ENCODE measurements around the gene PDP2. TPM values are rescaled to one million over a fixed set of nuclear protein-coding genes. Genes with fewer than 3 reads are reported as not detected.
"Not testable (repeated sequence)": the region's sequence is repeated elsewhere in the genome, so short reads cannot be mapped to it uniquely, and the experiment has no call there.

PDP2 gene
- polyA plus RNA-seq, 1 donor: 15.0 TPM

DNA sequence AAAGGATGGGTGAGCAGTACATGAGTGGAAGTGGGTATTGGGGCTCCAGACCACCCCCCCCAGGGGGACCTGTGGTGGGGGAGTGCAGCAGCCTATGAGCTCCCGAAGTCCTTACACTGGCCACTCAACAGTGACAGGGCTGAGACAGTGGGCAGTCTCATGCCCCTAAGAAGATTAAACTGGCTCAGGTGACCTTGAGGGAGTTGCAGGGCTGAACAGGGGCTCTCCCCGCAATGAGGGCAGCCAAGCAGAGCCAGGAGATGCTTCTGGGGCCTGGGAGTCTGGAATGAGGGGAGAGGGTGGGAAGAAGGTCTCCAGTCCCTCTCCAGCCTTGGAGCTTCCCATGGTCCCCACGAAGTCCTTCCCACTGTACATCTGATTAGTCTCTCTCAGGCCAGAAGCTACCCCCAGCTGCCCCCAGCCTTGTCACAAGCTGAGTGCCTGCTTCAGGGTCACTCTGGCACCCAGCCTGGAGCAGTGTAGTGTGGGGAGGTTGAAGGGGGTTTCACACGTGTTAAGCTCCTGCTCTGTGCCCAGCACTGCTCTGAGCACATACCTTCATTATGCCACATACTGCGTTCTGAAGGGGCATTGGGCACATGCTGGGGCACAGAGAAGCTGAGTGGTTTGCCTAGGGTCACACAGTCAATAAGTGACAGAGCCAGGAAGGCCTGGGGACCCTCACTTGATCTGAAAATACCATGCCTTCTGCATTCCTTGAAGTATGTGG, 39.4 kb downstream of the PDP2 start:
- no peak for DNase-seq

DNA sequence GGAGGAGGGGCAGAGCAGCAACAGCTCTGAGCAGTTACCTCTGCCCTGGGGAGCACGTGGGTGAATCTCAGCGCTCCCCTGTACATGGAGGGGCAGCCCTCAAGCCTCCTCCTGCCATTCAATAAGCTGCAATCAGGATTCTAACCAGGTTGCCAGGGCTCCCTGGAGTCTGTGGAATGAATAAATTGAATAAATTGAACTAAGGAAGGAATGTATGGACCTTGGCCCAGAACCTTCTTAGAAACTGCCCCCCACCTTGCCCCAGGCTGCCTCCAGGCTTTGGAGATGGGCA, 39.9 kb downstream of the PDP2 start:
- no peak for DNase-seq

DNA sequence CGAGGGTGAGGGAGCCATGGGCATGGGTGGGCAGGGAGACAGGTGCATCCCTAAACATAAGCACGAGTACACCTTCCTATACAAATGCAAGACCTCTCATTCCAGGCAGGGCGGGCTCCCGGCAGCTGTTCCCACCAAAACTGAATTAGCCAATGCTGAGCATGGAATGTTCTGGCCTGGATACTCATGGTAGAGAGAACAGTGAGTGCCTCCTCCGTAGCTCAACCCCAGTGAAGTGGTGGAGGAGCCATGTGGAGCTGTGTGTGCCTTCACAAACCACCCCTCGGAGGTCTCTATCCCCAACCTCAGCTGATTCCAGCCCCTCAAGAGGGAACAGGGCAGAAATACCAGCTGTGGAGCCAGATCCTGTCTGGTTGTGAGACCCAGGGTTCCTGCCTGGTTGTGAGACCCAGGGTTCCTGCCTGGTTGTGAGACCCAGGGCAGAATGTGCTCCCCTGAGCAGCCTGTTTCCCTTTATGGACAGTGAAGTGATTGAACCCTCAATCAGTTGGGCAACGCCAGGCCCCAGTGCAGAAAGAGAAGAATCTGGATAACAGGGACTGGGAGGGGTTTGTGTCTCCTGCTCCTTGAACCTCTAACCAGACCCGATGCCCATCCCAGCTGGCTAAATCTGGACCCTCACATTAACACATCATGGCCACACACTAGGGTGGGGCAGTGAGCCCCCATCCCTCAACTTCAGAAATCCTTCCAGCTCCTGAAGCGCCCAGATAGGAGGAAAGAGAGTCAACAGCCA, 40.8 kb downstream of the PDP2 start:
- no peak for DNase-seq

- DNase-seq: no peak
These were observed 41.6 kb downstream of the PDP2 start for GRCh38 chr16:66921729-66922450.

DNA sequence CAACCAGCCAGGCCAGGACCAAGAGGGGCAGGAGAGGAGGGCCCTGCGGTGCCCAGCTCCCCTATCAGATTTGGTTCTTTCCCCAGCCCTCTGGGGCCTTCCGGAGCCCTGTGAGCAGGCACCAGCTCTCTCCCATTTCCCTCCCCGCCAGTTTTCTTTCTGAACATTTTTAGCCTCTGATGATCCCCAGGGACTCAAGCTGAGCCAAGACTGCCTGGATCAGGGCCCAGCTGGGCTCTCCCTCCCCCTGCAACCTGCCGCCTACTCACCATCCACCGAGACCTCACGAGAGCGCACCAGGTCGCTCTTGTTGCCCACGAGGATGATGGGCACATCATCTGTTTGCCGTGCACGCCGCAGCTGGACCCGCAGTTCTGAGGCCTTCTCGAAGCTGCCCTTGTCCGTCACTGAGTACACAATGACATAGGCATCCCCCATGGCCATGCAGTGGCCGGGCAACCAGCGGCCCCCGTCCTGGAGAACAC, 43.0 kb downstream of the PDP2 start:
- no peak for DNase-seq

DNA sequence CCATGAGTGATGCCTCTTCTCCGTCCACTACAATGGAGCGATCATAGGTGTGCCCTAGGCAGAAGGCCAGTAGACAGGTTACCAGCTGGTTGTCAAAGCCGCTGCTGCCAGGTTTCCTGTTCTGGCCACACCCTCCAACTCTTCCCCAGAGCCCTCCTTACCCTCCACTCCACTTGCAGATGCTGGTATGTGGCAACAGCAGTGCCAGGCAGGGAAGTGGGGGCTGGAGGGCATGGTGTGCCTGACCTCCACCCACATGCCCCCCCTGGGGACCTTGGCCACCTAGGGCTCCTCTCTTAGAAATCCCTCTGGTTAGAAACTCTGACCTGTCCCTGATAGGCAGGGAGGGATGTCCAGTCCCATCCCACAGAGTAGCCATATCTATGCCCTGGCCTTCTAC, 43.6 kb downstream of the PDP2 start:
- DNase-seq: no peak

DNA sequence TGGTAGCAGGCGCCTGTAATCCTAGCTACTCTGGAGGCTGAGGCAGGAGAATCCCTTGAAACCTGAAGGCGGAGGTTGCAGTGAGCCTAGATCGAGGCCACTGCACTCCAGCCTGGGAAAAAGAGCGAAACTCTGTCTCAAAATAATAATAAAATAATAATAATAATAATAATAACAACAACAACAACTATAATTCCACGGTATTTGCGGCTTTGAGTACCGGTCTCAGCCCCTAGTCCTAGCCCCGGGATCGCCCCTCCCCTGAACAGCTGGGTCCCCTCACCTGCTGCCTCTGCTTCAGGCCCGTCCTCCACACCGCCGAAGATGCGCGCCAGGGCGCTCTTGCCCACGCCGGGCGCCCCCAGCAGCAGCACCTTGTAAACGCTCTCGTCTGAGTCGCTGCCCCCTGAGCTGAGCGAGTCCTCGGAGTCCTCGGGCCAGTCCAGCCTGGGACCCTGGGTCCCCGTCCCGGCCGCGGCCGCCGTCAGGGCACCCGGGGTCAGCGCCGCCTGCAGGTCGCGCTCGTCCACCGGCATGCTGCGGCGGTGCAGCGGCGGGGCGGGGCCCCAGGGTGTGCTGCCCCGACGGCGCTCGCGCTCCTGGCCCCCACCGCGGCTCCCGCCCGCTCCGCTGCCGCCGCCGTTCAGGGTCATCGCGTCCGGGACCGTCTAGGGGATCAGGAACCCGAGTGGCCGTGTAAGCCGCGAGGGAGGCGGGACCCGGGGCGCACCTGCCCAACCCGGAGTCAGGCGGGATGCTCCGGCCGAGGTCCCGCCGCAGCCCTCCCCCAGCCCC, 44.4 kb downstream of the PDP2 start:
- DNase-seq: no peak

DNA sequence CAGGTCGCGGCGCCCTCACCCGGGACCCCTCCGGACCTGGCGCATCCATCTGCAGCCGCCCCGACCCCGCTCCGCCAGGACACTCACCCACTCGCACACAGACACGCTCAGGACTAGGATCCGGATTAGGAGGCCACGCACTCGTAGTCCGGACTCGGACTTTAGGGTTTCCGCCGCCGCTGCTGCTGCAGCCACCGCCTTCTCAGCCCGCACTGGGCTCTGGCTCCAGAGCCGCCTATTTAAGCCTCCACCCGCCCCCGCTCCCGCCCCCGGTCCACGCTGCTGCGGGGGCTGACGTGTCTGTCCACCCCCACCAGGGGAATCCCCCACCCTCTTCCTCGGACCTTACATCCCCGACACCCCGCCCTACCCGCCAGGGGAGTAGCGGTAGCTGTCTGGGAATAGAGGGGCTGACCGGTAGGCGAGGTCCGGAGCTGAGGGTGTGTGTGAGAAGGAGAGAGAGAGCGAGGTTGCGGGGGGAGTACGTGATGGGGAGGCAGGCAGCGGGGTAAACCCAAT, 45.1 kb downstream of the PDP2 start, which contains the start of gene RRAD:
RRAD (minus strand) TSS at position 214 of the 519 bp plus-strand sequence. CDS start 356 bp downstream, outside the sequence.
- DNase-seq: no peak

DNA sequence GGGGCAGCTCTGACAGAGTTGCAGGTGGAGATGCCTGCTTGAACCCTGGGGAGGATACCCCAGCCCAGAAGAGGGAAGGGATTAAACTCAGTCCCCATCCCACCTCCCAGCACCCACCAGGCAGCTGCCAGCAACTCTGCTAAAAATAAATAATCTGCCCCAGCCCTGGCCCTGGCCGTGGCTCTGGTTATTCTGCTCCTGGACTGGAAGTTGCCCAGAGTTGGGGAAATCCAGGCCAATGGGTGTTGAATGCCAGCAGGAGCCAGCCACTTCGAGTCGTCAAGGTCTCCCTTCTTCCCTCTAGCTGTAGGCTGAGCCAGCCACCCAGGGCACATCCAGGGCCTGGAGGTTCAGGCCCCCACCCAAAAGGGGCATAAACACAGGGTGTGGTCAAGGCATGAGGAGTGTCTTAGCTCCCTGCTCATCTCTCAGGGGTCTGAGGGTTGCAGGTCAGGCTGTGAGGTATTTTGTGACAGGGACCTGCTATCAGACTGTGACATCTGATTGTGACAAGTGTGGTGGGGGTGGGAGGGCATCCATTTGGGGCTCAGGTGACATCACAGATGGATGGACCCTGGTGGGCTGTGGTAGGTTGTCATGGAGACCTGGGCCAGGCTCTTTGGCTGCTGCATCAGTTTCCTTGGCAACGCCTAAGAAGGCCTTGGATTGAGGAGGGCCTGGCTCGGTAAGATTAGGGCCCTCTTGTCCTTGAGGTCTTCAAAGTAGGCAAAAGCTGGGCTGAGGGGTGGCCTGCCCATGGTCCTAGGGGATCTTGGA, 46.0 kb downstream of the PDP2 start:
- no peak for DNase-seq

DNA sequence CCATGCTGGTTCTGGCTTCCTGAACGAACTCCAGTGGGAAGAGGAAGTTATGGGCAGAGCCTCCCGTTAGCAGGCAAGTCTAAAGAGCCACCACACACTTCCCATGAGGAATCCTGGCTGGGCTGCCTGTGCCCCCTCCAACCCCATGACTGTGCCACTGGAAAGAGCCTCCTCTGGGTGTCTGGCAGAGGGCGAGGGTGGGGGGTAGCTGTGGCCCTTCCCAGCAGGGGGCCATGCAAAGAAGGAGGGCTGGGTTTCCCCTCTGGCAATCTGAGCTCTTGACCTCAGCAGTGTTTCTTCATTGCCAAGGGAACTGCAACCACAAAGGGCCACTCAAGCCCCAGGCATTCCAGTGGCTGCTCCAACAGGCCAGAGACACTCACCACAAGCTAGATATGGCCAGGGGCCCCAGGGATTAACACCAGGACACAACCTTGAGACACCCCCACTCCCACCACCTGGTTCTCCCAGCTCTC, 46.7 kb downstream of the PDP2 start:
- no peak for DNase-seq

DNA sequence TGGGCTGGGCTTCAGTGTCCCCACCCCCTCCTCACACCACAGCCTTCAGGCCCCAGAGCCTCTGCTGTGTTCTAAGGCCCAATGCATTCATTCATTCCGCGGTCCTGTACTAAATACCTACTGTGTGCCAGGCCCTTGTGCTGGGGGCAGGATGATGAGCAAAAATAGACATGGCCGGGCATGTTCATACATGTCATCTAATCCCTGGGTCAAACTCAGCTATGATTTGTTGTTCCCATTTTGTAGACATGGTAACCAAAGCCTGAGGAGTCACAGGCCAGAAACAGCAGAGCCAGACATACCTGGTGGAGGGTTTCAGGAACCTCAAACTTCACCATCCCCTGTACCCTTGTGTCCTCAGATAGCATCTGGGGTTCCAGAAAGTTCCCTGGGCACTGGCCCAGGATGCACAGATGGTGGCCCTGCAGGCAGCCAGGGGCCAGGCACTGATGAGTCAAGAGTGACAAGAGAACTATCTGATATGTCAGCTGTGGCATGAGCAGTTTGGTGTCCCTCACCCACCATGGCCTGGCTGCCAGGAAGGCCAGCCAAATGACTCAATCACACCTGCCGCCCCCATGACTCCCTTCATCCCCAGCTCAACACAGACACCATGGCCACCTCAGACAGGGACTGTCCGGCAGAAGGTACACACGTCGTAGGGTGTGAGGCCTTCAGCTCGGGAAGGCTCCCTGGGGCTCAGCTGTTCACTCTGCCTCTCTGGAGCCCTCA, 47.8 kb downstream of the PDP2 start:
- no peak for DNase-seq

DNA sequence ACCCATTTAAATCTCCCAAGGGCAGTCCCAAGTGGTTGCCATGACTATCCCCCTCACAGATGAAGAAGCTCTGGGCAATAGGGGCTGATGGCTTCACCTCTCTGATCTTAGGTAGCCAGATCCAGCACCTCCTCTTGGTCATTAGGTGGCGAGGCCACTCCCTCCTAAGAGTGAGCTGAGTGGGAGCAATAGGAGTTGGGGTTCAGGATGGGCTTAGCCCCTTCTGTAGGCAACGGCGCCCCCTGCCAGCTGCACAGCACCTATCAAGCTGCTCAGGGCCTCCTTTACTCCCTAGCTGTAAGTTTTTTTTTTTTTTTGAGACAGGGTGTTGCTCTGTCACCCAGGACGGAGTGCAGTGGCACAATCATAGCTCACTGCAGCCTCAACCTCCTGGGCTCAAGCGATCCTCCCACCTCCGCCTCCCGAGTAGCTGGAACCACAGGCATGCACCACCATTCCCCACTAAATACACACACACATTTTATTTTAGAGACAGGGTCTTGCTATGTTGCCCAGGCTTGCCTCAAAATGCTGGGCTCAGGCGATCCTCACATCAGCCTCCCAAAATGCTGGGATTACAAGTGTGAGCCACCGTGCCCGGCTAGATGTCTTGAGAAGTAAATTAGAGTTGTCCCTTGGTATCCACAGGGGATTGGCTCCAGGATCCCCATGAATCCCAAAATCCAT, 48.5 kb downstream of the PDP2 start:
- DNase-seq: no peak

GRCh38 chr16:66930189-66930588, 49.9 kb downstream of the PDP2 start:
- DNase-seq: no peak

GRCh38 chr16:66931665-66932064, 51.4 kb downstream of the PDP2 start:
- no peak for DNase-seq

DNA sequence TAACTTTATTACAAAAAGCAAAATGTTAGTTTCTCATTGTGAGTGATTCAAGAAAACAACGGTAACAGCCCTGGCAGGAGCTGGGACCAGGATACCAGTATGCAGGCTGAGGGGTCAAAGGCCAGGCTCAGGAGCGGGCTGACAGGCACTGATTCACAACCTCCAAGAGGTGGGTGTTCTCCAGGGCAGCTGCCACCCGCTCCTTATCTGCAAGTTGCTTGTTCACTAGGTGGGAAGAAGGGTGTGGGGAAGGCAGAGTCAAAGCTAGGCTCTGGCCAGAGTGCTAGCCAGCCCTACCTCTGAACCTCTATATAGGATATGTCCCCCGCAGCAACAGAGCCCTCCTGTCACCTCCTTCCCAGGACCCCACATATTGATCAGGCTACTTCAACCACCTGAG, 51.8 kb downstream of the PDP2 start:
- no peak for DNase-seq

DNA sequence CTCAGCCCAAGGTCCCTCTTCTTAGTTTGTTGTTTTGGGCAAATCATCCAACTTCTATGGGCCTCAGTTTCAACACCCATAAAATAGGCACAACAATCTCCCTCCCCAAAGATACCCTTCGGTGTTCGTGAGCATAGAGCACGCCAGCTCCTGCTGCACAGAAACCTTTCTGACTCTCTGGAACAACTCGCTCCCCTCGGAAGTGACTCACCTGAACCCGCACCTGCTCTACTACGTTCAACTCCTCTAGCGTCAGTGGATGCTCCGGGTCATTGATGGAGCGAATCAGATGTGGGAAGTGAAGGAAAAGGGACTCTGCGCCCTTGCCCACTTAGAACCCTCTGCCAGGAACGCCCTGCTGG, 53.4 kb downstream of the PDP2 start:
- no peak for DNase-seq

GRCh38 chr16:66934138-66934838, 54.0 kb downstream of the PDP2 start, which contains the start of gene CIAO2B:
Gene CIAO2B, minus strand, starts transcription at chr16:66934402. Its CDS starts 38 bp downstream, at chr16:66934364.
- peak; percentile 85 for DNase-seq

DNA sequence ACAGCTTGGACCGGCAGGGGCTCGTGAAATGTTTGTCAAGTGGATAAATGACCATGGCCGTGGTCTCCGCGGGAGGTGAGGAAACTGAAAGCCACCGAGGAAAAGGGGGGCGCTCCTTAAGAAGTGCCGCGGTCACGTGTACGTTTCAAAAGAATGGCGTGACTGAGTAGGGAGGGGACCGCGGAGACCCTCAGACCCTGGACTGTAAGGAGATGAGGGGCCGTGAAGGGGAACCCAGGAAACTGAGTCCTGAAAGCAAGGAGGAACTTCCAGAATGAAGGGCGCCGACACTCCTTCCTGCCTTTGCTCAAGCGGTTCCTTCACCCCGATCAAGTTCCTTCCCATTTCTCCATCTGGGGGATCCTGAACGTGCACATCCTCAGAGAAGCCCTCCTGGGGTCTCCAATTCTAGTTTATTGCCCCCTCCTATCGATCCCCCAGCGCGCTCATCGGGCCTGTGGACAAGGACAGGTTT, 54.6 kb downstream of the PDP2 start:
- not testable (repeated sequence) for DNase-seq
